ENCODE measurements around the gene NPAS3. TPM values are rescaled to one million over a fixed set of nuclear protein-coding genes. Genes with fewer than 3 reads are reported as not detected.

The NPAS3 gene
- total RNA-seq, 1 donor from 2014 or later, result 0.95 TPM

DNA sequence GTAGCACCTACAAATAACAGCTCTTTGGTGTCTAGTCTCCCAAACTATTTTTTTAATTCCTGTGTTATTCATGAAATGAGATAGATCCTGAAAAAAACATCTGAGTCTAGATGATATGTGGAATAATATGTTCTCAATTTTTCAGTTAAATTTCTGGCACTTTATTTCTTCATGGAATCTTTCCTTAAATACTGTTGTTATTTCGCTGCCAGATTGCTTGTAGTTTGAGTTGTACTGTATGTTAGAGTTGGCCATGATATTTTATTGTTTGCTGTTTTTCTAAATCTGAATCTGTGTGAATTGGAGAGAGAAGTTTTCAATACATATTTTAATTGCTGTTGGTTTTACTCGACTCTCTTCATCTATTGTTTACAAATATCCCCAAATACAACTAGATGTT lies 511.7 kb downstream of the NPAS3 start:
- Histone ChIP-seq H3K4me3 (no peak overlapping the region), H3K36me3 (no peaks in the 10 kb centered on the region), H3K9me3 (no peaks in the 10 kb centered on the region), H3K27ac (no peak overlapping the region), H3K4me1 (no peaks in the 10 kb centered on the region), H3K27me3 (ENCODE audit: low read depth) (no peaks in the 10 kb centered on the region)
- intact Hi-C loops (cut with DNase I), result no loop called here
- DNase-seq (no peak), ATAC-seq (no peak)
- TF ChIP-seq, protein P1, sequence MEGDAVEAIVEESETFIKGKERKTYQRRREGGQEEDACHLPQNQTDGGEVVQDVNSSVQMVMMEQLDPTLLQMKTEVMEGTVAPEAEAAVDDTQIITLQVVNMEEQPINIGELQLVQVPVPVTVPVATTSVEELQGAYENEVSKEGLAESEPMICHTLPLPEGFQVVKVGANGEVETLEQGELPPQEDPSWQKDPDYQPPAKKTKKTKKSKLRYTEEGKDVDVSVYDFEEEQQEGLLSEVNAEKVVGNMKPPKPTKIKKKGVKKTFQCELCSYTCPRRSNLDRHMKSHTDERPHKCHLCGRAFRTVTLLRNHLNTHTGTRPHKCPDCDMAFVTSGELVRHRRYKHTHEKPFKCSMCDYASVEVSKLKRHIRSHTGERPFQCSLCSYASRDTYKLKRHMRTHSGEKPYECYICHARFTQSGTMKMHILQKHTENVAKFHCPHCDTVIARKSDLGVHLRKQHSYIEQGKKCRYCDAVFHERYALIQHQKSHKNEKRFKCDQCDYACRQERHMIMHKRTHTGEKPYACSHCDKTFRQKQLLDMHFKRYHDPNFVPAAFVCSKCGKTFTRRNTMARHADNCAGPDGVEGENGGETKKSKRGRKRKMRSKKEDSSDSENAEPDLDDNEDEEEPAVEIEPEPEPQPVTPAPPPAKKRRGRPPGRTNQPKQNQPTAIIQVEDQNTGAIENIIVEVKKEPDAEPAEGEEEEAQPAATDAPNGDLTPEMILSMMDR (IDR thresholded peaks at IDR 0.05), result no peak

DNA sequence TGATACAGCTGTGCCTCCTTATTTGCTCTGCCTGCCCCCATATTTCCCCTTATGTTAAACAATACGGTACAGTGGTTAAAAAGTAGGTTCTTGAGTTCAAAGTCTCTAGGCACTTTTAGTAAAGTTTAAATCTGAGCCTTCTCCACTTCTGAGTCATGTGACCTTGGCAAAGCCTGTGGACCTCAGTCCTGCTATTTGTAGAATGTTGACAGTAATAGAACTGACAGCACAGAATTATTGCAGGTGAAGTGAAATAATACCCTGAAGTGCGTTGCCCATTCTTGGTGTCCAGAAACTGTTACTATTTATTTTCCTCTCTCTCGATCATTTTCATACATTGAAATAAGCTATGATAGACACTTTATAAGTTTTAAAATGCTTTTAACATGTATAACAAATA lies 512.5 kb downstream of the NPAS3 start:
- intact Hi-C loops (cut with DNase I), result no loop called here

DNA sequence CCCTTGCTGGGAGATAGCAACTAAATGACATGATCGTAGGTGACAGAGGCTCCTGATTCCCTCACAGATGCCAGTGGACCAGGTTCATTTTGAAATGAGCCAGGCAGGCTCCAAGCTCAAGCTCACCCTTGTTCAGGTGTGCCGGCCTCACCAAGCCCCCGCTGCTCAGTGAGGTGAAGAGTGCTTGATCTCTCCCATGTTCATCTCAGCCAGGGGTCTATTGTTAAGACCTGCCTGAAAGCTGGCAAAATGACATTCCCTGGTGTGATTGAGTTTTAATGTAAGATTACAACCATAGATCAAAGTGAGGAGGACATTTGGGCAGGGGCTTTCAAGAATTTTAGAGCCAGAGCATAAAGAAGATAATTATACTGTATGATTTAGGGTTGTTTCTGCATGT lies 514.3 kb downstream of the NPAS3 start:
- Histone ChIP-seq H3K27me3 (ENCODE audit: low read depth) (no peaks in the 10 kb centered on the region), H3K27ac (no peak overlapping the region), H3K4me3 (no peak overlapping the region), H3K9me3 (no peaks in the 10 kb centered on the region), H3K36me3 (no peaks in the 10 kb centered on the region), H3K4me1 (no peaks in the 10 kb centered on the region)
- intact Hi-C loops (cut with DNase I), result no loop called here
- DNase-seq (no peak), ATAC-seq (no peak)
- TF ChIP-seq, protein P1 (IDR thresholded peaks at IDR 0.05), result no peak

More for the DNA sequence above, 512.5 kb downstream of the NPAS3 start:
- H3K36me3 ChIP-seq, result no peaks in the 10 kb centered on the region
- DNase-seq, result no peak
- no peaks in the 10 kb centered on the region for H3K9me3 ChIP-seq
- no peaks in the 10 kb centered on the region for H3K4me1 ChIP-seq
- no peak for ATAC-seq
- H3K4me3 ChIP-seq, result no peak overlapping the region
- H3K27ac ChIP-seq, result no peak overlapping the region
- no peaks in the 10 kb centered on the region for H3K27me3 ChIP-seq (ENCODE audit: low read depth)
- TF ChIP-seq, protein P1 (IDR thresholded peaks at IDR 0.05), result no peak

DNA sequence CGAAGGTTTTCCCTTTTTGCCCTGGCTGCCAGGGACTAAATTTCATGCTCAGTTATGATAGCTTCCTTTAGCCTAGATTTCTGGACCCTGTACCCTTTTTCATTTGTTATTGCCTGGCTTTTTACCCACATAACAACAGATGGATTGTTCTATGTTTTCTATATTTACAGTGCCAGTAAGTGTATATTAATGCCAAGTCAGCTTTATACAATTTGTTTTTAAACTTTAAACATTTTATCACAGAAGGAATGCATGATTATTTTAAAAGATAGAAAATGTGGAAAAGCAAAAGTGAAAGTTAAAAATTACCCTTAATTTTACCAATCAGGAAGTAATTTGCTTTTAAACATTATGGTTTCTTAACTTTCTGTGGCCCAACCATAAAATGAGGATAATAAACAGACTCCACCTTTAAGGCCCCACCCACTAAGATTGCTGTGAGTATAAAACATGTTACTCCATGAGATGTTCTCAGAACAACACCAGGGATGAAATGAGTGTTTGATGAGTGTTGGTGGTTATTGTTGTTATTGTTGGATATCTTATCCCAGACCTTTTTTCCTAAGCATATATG lies 515.4 kb downstream of the NPAS3 start:
- Histone ChIP-seq H3K27ac (no peak overlapping the region), H3K4me1 (no peaks in the 10 kb centered on the region), H3K36me3 (no peaks in the 10 kb centered on the region), H3K4me3 (no peak overlapping the region), H3K9me3 (no peaks in the 10 kb centered on the region), H3K27me3 (ENCODE audit: low read depth) (no peaks in the 10 kb centered on the region)
- no peak for ATAC-seq
- TF ChIP-seq, protein P1 (IDR thresholded peaks at IDR 0.05), result no peak
- DNase-seq, result no peak
- intact Hi-C loops (cut with DNase I), result no loop called here

DNA sequence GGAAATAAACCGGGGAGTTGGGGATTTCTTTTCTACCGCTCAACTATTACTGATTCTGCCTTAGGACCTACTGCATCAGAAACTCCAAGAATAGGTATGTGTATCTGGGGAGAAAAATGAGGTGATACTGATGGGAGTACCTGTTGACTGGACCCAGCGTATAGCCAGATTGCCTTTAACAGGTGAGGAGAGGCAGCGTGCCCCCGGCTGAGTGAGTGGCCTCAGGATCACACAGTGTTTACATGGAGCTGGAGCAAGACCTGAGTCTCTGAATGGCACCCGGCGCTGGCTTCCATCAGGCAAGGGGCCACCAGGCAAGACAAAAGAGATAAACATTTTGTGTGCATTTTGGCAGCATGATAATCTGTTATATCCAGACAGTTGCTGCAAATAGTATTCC lies 516.0 kb downstream of the NPAS3 start:
- no peak overlapping the region for H3K27ac ChIP-seq
- H3K4me3 ChIP-seq, result no peak overlapping the region
- intact Hi-C loops (cut with DNase I), result no loop called here
- ATAC-seq (no peak), DNase-seq (no peak)
- TF ChIP-seq, protein P1 (IDR thresholded peaks at IDR 0.05), result no peak
- H3K27me3 ChIP-seq (ENCODE audit: low read depth), result no peaks in the 10 kb centered on the region
- H3K4me1 ChIP-seq, result no peaks in the 10 kb centered on the region
- H3K36me3 ChIP-seq, result no peaks in the 10 kb centered on the region
- no peaks in the 10 kb centered on the region for H3K9me3 ChIP-seq
